Smooth muscle cell (in vitro differentiated cells): ENCODE results near the gene ANKRD63. TPM values are rescaled to one million over a fixed set of nuclear protein-coding genes. Genes with fewer than 3 reads are reported as not detected.
A peak's percentile ranks its signal among the peaks of the same experiment; 100 is the strongest.

ENCODE experiments used
- DNase-seq: peaks from one replicate; lab custom pipeline; 2025; ENCODE audit not compliant: unreplicated experiment; lab: John Stamatoyannopoulos, UW
- H2AFZ ChIP-seq: fragments of 200-600 bp; sonication (generic); 2 replicates; pipeline ENCODE4 v1.6.0; 2016; ENCODE audit warnings: antibody characterized with exemption, low read depth, mild to moderate bottlenecking
- H3F3A ChIP-seq: fragments of 200-600 bp; sonication (generic); 2 replicates; pipeline ENCODE4 v1.6.0; 2017; ENCODE audit warnings: antibody characterized with exemption, low read depth
- H3K27ac ChIP-seq: fragments of 200-600 bp; sonication (generic); 2 replicates; pipeline ENCODE4 v1.5.1; 2016; ENCODE audit warnings: low read depth, mild to moderate bottlenecking
- H3K27me3 ChIP-seq: fragments of 200-600 bp; sonication (generic); 2 replicates; pipeline ENCODE4 v1.6.1; 2016; ENCODE audit warnings: low read depth, mild to moderate bottlenecking
- H3K36me3 ChIP-seq: fragments of 200-600 bp; sonication (generic); 2 replicates; pipeline ENCODE4 v1.5.1; 2016; ENCODE audit warnings: low read depth
- H3K4me1 ChIP-seq: fragments of 200-600 bp; sonication (generic); 2 replicates; pipeline ENCODE4 v1.5.1; 2016; ENCODE audit warnings: low read depth
- H3K4me2 ChIP-seq: fragments of 200-600 bp; sonication (generic); 2 replicates; pipeline ENCODE4 v1.6.0; 2016; ENCODE audit warnings: mild to moderate bottlenecking
- H3K4me3 ChIP-seq: fragments of 200-600 bp; sonication (generic); 2 replicates; pipeline ENCODE4 v1.5.1; 2016; ENCODE audit warnings: mild to moderate bottlenecking
- H3K79me2 ChIP-seq: fragments of 200-600 bp; sonication (generic); 2 replicates; pipeline ENCODE4 v1.6.0; 2016; ENCODE audit warnings: low read depth, mild to moderate bottlenecking
- H3K9ac ChIP-seq: fragments of 200-600 bp; sonication (generic); 2 replicates; pipeline ENCODE4 v1.6.0; 2016; ENCODE audit warnings: low read depth
- H3K9me3 ChIP-seq: fragments of 200-600 bp; sonication (generic); replicated peaks from 2 replicates; pipeline ENCODE4 v1.5.1; 2016; ENCODE audit warnings: low read depth
- H4K20me1 ChIP-seq: fragments of 200-600 bp; sonication (generic); 2 replicates; pipeline ENCODE4 v1.6.0; 2016; ENCODE audit warnings: low read depth
- WGBS: methylation state at CpG from one replicate; pipeline ENCODE4 v1.1.7; 2016; ENCODE audit warnings: low lambda C conversion rate; 5-methylcytosine and 5-hydroxymethylcytosine counted together
- polyA plus RNA-seq: library from polyadenylated mRNA; unstranded; fragments of >200 nt; fragmentation: Nextera tagmentation; extraction: Ambion mirVana; gene quantifications from 2 replicates; pipeline ENCODE4 v1.2.1, GENCODE V29; 2016
- total RNA-seq: library from RNA; depleted of rRNA; stranded (reverse); fragments of >200 nt; gene quantifications from 2 replicates; pipeline ENCODE4 v1.2.3, GENCODE V29; 2014
- TF ChIP-seq, protein P1 (sequence below): fragments of 200-600 bp; sonication (generic); IDR thresholded peaks from 2 replicates; pipeline ENCODE4 v1.5.1; 2017; ENCODE audit warnings: borderline replicate concordance, mild to moderate bottlenecking, antibody characterized with exemption; ENCODE audit not compliant: insufficient read depth, poor library complexity, severe bottlenecking

Gene ANKRD63
- total and polyA plus RNA-seq, 2 experiments from 2014 or later: not detected

DNA sequence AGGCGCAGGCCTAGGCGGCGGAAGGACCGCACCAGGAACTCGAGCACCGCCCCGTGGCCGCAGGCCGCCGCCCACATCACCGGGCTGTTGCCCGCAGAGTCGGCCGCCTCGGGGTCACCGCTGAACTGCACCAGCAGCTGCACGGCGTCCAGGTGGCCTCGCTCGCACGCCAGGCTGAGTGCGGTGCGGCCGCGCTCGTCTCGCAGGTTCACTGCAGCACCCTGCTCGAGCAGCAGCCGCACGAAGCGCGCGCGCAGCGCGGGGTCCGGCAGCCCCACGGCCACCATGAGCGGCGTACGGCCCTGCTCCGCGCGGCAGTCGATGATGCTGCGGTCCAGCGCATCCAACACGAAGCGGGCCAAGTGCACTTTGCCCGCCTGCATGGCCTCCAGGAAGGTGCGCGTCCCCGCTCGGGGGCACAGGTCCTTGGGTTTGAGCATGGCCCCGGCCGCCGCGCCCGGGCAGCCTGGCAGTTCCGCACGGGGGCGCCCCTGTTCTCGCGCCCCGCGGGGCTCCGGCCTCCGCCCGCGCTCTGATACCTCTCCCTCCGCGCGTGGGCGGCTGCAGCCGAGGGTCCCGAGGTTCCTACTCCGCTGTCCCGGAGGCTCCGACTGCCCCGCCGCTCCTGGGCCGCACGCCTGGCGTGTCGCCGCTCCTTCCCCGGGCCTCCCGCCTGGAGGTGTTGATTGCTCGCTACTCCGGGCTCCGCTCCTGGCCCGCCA, 556 bp downstream of the ANKRD63 start:
- WGBS: 3% methylated on average over 68 of the region's 92 CpGs
- TF ChIP-seq, protein P1, sequence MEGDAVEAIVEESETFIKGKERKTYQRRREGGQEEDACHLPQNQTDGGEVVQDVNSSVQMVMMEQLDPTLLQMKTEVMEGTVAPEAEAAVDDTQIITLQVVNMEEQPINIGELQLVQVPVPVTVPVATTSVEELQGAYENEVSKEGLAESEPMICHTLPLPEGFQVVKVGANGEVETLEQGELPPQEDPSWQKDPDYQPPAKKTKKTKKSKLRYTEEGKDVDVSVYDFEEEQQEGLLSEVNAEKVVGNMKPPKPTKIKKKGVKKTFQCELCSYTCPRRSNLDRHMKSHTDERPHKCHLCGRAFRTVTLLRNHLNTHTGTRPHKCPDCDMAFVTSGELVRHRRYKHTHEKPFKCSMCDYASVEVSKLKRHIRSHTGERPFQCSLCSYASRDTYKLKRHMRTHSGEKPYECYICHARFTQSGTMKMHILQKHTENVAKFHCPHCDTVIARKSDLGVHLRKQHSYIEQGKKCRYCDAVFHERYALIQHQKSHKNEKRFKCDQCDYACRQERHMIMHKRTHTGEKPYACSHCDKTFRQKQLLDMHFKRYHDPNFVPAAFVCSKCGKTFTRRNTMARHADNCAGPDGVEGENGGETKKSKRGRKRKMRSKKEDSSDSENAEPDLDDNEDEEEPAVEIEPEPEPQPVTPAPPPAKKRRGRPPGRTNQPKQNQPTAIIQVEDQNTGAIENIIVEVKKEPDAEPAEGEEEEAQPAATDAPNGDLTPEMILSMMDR: peak; percentile 21
- no peaks in the 10 kb centered on the region for H3K79me2 ChIP-seq
- no peaks in the 10 kb centered on the region for H3K36me3 ChIP-seq
- H3K27me3 ChIP-seq: peaks cover 64% of the 10 kb centered on the region
- H3K9ac ChIP-seq: no peak overlapping the region
- no peaks in the 10 kb centered on the region for H4K20me1 ChIP-seq
- peak overlapping the region; percentile 44 for H3K4me3 ChIP-seq
- no peaks in the 10 kb centered on the region for H3K9me3 ChIP-seq
- H3K4me2 ChIP-seq: peak overlapping the region; percentile 83
- no peak overlapping the region for H3K27ac ChIP-seq
- H3F3A ChIP-seq: peaks cover 23% of the 10 kb centered on the region
- DNase-seq: no peak
- H3K4me1 ChIP-seq: peaks cover 30% of the 10 kb centered on the region
- H2AFZ ChIP-seq: no peak overlapping the region

DNA sequence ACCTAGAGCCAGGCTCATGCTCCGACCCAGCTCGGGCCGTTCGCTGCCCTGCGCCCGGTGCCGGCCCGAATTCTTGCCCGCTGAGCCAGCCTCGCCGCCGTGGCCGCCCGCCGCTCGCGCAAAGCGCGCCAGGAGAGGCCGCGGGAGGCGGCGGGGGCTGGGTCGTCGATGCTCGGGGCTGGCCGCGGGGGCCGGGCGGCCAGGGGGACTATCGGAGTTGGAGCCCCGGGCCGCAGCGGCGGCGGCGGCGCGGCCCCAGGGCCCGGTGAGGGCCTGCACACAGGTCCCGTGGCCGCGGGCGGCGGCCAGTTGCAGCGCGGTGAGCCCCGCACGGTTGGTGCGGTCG, 1.1 kb downstream of the ANKRD63 start:
- H4K20me1 ChIP-seq: no peaks in the 10 kb centered on the region
- H3K9ac ChIP-seq: no peak overlapping the region
- H3K79me2 ChIP-seq: no peaks in the 10 kb centered on the region
- H3F3A ChIP-seq: peaks cover 23% of the 10 kb centered on the region
- no peak for DNase-seq
- H3K27me3 ChIP-seq: peaks cover 64% of the 10 kb centered on the region
- peak overlapping the region; percentile 44 for H3K4me3 ChIP-seq
- peaks cover 30% of the 10 kb centered on the region for H3K4me1 ChIP-seq
- H3K4me2 ChIP-seq: peak overlapping the region; percentile 83
- H2AFZ ChIP-seq: no peak overlapping the region
- H3K36me3 ChIP-seq: no peaks in the 10 kb centered on the region
- TF ChIP-seq, protein P1: no peak
- H3K27ac ChIP-seq: no peak overlapping the region
- no peaks in the 10 kb centered on the region for H3K9me3 ChIP-seq
- 3% methylated on average over 48 of the region's 51 CpGs for WGBS

DNA sequence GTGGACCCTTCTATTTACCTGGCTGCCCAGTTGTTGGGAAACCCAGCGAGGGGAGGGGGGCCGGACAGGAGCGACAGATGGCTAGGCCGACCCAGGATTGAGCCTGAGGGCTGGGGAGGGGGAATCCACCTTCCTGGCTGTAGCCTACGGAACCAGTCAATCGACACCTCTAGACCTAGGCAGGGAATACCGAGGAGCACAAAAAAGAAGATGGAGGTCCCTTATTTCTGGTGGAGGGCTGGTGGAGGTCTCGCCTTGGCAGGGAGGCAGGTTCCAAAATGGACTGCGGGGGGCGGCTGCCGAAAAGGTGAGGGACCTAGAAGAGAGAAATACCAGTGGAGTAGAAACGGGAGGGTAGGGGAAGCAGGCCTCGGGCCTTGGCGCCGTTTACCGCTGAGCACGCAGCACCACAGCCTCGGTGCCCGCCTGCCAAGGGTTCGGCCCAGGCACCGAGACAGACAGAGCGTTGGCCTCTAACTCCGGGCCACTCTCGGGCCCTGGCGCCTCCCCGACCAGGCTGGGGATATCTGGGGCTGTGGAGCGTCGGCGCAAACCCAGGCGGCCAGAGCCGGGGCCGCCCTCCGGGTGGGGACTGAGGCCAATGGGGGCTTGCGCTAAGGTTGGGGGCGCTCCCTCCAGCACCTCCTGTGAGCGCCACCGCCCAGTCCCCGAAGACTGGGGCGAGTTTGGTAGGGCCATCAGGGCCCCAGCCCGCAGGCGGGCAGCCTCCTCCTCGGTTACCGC, 1.6 kb downstream of the ANKRD63 start:
- H3K36me3 ChIP-seq: no peaks in the 10 kb centered on the region
- peaks cover 64% of the 10 kb centered on the region for H3K27me3 ChIP-seq
- no peak overlapping the region for H2AFZ ChIP-seq
- peaks cover 23% of the 10 kb centered on the region for H3F3A ChIP-seq
- H3K4me1 ChIP-seq: peaks cover 30% of the 10 kb centered on the region
- TF ChIP-seq, protein P1: no peak
- no peak overlapping the region for H3K9ac ChIP-seq
- H3K79me2 ChIP-seq: no peaks in the 10 kb centered on the region
- no peaks in the 10 kb centered on the region for H3K9me3 ChIP-seq
- no peaks in the 10 kb centered on the region for H4K20me1 ChIP-seq
- H3K27ac ChIP-seq: no peak overlapping the region
- H3K4me2 ChIP-seq: peak overlapping the region; percentile 83
- no peak for DNase-seq
- no peak overlapping the region for H3K4me3 ChIP-seq
- WGBS: 16% methylated on average over 40 of the region's 43 CpGs
